GOT3 (cell line): ENCODE results near the gene GABARAPL2.
"Not testable (repeated sequence)": the region's sequence is repeated elsewhere in the genome, so short reads cannot be mapped to it uniquely, and the experiment has no call there.

Source experiments
- DNase-seq: peaks from one replicate; lab custom pipeline; 2025; ENCODE audit warnings: mixed read lengths; lab: John Stamatoyannopoulos, UW

GABARAPL2 gene

DNA sequence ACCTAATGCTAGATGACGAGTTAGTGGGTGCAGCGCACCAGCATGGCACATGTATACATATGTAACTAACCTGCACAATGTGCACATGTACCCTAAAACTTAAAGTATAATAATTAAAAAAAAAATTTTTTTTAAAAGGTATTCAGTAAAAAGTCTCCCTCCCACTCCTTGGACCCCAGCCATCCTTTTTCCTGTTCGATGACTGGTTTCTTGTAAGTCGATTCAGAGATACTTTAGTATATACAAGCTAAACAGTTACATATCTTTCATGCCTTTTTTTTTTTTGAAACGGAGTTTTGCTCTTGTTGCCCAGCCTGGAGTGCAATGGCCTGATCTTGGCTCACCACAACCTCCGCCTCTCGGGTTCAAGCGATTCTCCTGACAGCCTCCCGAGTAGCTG is 25.7 kb downstream of the GABARAPL2 start:
- DNase-seq = not testable (repeated sequence)

DNA sequence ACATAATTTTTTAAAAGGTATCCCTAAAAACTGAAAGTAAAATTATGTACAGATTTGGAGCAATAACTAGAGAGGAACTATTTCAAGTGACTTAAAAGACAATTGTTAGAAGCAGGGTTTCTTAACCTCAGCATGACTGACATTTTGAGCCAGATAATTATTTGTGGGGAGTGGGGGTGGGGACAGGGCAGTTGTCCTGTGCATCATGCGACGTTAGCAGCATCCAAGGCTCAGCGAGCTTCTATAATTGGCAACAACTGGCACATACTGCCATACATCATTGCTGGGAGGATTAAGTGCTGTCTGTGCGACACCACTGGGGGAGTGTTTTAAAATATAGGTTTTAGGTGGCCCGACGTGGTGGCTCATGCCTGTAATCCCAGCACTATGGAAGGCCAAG is 27.1 kb downstream of the GABARAPL2 start:
- no peak for DNase-seq

DNA sequence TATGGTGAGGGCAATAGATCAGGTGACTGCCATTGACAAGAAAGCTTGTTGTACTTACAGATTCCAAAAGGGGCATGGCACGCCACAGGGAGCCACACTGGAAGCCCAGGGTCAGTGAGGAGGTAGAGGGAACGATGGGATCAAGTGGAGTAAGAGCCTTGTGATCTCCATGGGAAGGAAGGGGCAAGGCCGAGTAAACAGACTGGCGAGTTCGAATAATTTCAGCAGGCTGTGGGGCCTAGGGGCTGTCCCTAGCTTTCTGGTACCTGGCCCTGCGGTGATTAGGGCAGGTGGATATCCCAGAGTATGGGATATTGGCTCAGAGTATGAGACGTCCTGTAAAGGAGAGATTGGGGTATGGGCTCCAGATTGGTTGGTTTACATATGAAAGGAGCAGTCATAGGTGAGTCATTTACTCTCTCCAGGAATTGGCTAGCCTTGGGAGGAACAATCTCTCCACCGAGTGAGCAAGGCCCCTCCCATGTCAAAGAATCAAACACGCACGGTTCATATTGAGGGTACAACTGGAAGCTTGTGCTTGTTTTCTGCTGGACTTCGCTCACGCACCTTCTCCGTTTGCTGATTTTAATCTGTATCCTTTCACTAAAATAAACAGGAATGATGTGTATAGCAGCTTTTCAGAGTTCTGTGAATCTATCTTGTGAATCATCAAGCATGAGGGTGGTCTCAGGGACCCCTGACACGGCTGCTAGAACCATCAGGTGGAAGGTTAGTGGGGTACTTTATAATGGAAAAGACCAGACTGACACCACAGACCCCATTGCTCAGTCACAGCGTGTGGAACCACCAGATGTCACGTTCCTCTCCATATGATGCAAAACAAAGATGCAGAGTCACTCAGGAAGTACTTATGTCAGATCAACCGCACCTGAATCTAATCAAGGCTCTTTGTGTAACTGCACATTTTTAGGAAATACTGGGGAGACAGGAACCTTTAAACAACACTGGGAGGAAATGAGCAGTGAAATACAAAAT is 27.9 kb downstream of the GABARAPL2 start:
- DNase-seq = no peak

DNA sequence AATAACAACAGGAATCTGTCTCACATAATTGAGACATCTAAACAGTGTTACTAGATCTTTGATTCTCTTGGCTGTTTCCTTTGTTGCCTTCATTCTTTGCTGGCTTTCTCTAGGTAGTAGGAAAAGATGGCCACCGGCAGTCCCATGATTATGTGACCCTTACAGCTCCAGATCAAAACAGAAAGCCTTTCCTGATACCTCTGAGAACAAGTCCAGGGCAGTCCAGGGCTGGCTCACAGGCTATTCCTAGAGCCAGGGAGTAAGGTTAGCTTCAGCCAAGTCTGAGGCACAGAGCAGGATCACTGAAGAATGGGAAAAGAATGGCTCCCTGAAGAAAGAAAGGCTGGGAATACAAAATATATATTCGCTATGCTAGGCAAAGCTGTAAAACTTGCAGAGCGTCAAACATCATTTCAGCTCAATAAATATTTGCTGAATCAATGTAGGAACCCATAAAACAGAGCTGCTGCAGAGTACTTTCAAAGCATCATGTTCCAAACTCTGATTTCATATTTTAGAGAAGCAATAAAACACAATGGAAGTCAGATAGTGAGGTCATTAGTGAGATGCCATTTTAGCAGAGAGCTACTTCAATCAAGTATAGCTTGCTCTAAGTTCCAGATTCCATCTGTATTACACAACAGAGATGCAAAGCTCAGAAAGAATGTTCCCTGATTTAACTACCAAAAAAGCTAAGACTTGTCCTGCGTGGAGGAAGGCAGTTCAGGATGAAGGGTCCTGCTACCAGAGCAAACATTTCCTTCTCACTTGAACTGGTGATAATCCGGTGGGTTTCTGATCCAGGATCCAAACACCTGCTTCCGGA is 33.5 kb downstream of the GABARAPL2 start:
- no peak for DNase-seq

DNA sequence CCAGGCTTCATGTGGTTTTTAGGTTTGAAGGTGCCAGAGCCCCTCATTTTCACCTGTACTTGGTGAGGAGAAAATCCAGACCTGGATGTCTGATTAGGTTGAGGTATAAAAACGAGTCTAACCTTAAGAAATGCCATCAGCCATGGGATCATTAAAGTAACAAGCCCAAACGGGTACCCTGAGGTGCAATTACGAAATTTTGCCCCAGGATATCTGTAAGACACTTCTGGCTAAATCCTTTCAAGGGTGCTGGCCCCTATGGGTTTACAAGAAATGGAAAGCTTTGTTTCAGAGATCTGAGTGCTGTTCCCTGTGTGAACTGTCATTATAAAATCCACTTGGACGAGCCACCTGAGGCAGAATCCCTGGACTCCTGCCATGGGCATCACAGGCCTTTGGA is 37.1 kb downstream of the GABARAPL2 start:
- no peak for DNase-seq

DNA sequence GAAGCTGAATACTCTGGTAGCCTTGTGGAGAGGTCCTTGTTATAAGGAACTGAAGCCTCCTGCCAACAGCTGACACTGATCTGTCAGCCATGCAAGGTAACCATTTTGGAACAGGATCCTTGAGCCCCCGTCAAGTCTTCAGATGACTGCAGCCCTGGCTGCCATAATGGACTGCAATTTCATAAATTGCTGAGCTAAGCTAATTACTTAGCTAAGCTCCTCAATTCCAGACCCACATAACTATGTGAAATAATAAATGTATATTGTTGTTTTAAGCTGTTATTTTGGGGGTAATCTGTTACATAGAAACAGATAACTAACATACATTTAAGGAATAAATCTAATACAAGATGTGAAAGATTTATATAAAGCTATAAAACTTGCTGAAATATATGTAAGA is 40.3 kb downstream of the GABARAPL2 start:
- no peak for DNase-seq

DNA sequence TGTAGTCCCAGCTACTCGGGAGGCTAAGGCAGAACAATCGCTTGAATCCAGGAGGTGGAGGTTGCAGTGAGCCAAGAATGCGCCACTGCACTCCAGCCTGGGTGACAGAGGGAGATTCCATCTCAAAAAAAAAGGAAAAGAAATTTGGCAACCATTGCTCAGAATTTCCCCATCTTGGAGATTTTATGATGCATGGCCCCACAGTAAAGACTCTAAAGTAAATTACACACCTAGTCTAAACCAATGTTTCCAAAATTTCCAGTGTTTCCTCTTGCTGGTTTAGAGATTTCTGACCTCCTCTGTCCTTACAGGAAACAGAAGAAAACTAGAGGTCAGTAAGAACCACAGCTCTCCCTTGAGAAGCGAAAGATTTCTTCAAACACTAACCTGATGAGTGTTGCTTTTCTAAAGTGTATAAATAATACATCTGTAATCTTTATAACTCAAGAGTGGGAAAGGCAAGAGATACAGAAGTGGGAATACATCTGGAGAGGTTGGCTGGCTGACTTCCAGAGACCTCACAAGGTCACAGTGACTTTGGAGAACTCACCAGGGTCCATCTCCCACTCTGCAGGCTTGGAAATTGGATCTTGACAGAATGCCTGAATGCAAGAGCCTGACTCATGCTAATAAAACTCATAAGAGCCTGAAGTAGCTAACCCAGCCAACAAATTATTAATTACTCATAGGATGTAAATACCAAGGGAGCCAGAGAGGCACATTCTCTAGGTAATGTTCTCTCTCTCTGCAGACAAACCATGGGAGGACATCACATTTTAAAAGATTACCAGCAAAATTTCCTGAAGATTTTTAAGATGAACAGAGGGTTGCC is 48.1 kb downstream of the GABARAPL2 start:
- DNase-seq = no peak

DNA sequence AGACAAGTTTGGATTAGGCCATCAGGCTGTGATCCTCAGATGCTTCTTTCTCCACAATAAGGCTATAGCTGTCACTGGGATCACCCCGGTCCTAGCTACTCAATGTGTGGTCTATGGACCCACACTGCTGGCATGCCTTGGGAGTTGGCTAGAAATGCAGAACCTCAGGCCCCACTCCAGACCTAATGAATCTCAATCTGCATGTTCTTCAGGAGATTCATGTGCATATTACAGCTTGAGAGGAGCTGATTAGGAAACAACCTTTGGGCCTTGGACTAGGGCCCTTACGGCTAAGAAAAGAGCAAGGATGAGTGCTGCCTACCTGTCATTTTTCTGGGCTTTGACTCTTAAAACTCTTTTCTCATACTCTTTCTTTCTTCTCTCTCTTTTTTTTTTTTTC is 49.4 kb downstream of the GABARAPL2 start:
- no peak for DNase-seq

DNA sequence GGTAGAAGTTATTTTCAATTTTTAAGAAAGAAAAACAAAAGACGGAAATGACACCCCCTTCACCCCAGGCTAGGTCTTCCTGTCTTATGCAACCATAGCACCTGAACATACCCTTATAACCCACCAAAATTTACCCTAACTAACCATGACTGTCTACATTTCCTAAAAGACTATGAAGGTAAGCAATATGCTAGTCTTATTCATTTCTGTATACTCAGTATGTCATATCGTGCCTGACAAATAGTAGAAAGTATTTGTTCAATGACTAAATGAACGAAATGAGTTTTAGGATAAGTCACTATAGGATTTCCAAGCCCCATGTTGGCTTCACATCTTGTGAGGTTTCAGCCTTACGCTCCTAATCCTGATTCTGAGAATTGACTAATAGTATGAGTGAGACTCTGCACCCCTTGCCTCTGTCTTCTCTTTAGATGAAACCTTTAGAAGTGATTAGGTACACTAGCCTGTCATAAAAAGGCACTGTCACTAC is 50.4 kb downstream of the GABARAPL2 start:
- DNase-seq = no peak

DNA sequence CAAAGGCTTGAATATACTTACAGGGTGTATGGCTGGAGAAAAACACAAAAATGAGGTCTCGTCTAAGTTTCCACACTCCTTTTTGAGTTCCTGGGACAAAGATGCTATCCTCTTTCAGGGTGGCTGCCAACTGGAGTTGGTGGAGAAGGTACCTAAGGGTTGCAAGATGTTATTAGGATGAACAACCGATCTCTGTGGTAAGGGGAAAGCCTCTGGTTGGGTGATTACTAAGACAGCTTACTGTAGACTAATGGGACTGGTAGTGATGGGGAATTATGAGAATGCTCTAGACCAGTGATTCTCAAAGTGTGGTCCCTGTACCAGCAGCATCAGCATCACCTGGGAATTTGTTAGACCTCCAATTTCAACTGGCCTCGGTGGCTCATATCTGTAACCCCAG is 50.9 kb downstream of the GABARAPL2 start:
- DNase-seq = no peak

DNA sequence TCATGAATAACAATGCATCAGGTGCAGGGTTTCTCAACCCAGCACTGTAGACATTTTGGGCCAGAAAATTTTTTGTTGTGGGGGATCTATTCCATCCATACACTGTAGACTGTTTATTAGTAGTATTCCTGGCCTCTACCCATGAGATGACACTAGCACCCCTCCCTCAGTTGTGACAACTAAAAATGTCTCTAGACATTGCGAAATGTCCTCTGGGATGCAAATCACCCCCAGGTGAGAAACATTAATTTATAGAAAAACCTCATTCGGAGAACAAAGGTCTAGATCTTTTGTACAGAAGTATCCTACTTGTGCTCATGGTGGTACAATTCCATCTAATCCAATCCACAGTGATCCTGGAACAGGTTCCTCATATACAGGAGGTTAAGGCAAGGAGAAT is 52.6 kb downstream of the GABARAPL2 start:
- no peak for DNase-seq

DNA sequence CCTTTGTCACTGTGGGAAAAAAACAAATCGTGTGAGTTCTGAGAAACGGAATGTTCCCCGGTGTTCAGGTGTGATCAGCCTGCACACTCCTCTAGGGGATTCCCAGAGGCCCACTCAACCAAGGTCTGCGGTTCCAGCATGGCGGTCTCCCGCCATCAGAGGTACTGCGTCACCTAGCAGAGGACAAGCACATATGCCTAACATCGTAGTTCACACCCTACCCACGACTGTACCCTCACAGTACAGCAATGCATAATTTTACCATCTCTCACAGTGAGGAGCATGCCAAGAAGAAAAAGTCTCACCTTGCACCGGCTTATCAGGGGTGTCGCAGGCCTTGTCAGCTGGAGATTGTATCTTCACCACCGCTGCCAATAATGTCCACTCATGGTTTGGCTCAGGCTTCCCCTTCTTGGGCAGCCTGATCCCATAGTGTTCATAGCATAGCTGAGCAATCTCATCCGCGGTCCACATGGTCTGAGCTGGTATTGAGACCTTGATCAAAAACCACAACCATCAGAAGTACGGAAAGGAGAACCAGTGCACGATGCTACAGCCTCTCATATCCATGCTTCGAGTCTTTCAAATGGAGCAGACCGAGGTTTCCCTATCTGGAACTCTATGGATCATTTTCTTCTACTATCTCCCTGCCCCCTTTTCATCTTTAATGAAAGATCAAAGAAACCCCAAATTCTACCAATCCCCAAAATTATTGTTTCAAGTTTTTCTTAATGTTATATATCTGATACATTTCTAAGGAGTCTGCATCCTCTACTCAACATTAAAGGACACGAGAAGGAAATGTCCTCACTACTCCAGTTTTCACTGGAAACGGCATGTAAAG is 54.4 kb downstream of the GABARAPL2 start:
- no peak for DNase-seq

DNA sequence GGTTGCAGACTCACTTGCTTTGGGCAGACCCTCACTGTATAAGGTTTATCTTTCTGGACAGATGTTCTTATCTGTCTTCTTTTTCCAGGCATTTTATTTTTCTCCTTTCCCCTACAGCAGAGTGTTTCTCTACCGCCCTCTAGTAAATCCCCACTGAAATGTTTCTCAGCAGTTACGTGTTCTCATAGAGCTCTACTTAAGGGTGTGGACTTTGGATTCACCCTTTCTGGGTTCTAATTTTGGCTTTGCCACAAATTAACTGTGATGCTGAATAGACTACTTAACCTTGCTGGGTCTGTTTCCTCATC is 54.9 kb downstream of the GABARAPL2 start:
- DNase-seq = no peak

DNA sequence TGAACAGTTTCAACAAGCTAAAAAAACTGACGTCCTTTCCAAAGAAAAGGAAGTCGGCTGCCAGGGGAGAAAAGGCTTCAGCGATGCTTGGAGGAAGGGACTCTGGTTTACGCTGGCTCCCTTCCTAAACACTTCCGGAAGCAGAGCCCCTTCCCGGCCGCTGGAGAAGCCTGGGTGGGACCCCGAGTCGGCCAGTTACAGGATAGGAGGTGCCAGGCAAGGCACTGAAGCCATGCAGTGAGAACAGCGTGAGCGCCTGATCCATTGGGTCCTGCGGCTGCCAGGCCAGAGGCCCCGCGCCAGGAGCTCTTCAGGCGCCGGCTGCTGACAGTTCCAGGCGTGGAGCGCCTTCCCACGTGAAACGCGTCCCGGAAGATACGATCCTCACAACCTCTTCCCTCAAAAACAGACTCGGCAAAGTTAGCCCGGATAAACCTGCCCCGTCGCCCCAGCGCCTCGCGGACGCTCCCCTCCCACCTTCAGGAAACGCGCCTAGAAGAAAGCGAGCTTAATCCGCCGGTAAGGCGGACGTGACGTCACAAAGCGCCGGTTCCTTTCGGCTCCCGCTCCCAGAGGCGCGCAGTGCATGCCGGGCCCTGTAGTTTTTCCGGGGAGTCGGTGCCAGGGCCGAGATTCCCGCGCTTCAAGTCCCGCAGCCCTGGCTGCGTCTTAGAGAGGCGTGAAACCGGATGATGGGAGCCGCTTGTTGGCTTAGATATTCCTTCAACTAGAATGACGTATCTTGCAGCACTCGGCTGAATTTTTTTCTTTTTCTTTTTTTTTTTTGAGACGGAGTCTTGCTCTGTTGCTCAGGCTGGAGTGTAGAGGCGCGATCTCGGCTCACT is 56.8 kb downstream of the GABARAPL2 start, which contains the start of gene ADAT1:
Gene ADAT1, minus strand, starts transcription at position 521 of the 845 bp plus-strand sequence. CDS start 2,482 bp downstream, outside the sequence.
- peak; percentile 88 for DNase-seq

DNA sequence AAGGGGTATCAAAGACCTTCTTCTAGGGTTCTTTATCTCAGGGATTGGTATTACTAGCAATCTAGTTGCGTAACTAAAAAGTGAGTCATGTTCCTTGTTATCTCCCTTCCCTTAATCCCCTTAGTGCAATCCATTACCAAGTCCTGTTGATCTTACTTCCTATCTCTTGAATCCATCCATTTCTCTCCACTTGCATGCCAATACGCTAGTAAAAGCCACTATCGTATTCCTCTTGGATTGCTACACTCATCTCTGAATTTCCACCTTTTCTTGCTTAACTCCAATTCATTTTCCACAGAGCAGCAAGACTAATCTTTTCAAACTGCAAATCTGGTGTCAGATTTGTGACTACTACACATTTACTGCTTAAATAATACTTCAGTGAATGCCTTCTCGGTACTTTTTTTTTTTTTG is 58.7 kb downstream of the GABARAPL2 start:
- DNase-seq = no peak

DNA sequence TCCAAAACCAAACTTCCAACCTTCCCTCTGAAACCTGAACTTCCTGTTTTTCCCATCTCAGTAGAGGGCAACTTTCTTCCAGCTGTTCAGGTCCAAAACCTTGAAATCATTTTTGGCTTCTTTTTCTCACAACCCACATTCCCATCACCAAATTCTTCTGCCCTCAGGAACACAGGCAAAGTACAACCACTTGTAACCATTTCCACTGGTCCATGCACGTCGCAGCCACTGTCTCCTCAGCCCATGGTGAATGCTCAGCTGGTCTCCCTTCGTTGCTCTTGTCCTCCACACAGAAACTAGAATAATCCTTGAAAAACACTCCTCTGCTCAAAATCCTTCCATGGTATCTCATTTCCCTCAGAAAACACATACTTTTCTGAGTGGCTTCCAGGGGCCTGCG is 60.6 kb downstream of the GABARAPL2 start:
- no peak for DNase-seq
